Measurements from ENCODE around the gene PRKCH.

Gene PRKCH

DNA sequence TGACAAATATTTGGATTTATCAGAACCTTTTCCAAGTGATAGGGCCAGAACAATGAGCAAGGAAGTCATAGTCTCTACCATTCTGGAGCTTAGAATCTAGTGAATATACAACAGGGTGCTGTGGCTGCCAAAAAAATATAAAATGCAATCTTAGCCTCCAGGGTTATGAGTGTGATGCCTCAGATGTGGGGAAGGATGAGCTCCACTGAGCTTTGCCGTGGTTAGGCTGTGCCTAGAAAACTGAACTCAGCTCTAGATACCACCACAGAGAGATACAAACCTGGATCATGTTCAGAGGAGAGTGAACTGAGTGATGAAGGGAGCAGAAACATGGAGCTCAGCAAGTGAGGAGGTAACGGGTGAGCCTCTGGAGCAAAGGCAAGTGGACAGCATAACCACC, 235.9 kb downstream of the PRKCH start:
- Histone ChIP-seq H3K36me3 (no peaks in the 10 kb centered on the region), H3K4me1 (peaks cover 0 to 23% (median 20%) of the 10 kb centered on the region in 4 donors), H3K9me3 (no peaks in the 10 kb centered on the region), H3K4me3 (no peak overlapping the region), H3K27me3 (no peaks in the 10 kb centered on the region), H3K27ac (no peak overlapping the region)
- TF ChIP-seq, protein P1, sequence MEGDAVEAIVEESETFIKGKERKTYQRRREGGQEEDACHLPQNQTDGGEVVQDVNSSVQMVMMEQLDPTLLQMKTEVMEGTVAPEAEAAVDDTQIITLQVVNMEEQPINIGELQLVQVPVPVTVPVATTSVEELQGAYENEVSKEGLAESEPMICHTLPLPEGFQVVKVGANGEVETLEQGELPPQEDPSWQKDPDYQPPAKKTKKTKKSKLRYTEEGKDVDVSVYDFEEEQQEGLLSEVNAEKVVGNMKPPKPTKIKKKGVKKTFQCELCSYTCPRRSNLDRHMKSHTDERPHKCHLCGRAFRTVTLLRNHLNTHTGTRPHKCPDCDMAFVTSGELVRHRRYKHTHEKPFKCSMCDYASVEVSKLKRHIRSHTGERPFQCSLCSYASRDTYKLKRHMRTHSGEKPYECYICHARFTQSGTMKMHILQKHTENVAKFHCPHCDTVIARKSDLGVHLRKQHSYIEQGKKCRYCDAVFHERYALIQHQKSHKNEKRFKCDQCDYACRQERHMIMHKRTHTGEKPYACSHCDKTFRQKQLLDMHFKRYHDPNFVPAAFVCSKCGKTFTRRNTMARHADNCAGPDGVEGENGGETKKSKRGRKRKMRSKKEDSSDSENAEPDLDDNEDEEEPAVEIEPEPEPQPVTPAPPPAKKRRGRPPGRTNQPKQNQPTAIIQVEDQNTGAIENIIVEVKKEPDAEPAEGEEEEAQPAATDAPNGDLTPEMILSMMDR (IDR thresholded peaks at IDR 0.05): no peak
- intact Hi-C loops (cut with DNase I; ENCODE audit: low total_unique reads): no loop called here
- no peak for DNase-seq

DNA sequence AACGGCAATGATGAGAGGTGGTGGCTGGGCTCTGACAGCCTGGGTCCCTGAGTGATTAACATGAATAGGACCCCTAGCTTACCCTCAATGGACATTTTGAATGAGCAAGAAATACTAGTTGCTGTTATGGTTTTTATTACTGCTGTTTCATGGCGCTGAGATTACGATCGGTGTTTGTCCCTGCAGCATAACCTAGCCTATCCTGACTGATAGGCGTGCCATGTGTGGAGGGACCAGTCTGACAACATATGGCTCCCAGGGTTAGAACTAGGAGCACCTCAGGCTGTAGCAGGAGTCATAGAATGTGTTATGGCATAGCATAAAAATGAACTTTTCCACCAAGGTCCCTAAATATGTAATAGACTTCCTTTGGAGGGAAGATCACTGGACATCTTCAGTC, 236.5 kb downstream of the PRKCH start:
- Histone ChIP-seq H3K9me3 (no peaks in the 10 kb centered on the region), H3K36me3 (no peaks in the 10 kb centered on the region), H3K27ac (no peak overlapping the region), H3K4me1 (peaks cover 0 to 27% (median 24%) of the 10 kb centered on the region in 4 donors), H3K27me3 (no peaks in the 10 kb centered on the region), H3K4me3 (no peak overlapping the region)
- intact Hi-C loops (cut with DNase I; ENCODE audit: low total_unique reads): no loop called here
- TF ChIP-seq, protein P1 (IDR thresholded peaks at IDR 0.05): no peak
- no peak for DNase-seq

DNA sequence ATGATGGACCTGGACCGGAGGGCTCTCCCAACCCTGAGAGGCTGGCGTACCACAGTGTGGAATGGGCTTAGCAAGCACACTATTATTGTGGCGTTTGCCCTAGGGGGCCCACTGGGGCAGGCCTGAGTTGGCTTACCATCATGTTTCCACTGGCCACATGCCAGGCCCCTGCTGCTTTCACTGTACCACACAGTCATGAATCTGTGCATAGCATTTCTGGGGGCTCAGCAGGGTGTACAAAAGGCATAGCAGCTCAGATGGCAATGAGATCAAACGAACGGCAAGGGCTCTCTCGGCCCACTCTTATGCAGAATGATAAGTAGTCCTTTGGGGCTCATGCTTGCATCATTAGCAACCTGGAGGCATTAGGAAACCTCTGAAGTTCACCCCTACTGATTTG, 236.9 kb downstream of the PRKCH start:
- Histone ChIP-seq H3K27ac (no peak overlapping the region), H3K36me3 (no peaks in the 10 kb centered on the region), H3K4me1 (peaks cover 0 to 27% (median 24%) of the 10 kb centered on the region in 4 donors), H3K27me3 (no peaks in the 10 kb centered on the region), H3K4me3 (no peak overlapping the region), H3K9me3 (no peaks in the 10 kb centered on the region)
- TF ChIP-seq, protein P1 (IDR thresholded peaks at IDR 0.05): no peak
- intact Hi-C loops (cut with DNase I; ENCODE audit: low total_unique reads): no loop called here
- no peak for DNase-seq

DNA sequence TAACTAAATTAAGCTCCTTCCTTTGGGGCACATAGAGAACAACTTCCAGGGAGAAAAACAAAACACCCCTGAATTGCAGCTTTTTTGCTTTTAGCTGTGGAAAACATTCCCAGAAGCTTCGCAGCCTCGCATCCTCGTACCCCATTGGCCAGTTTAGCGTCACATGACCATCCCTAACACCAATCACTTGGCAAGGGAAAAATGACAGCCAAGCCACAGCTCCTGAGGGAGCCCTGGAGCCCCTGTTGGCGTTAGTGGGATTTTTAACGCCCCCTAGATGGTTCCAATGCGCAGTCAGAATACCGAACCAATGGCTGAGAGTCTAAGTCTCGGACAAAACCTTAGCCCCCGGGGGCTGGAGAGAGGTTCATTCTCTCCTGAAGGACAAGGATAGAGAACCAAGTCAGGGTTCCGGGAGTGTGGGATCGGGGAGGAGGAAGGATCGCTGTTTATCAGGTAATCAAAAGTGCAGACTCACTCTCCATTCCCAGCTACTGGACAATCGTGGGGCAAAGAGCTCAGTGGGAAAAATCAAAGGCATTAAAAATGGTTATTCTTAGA, 238.3 kb downstream of the PRKCH start:
- Histone ChIP-seq H3K4me3 (no peak overlapping the region), H3K9me3 (no peaks in the 10 kb centered on the region), H3K36me3 (no peaks in the 10 kb centered on the region), H3K27me3 (no peaks in the 10 kb centered on the region), H3K27ac (peak overlapping the region; percentile 77 to 78), H3K4me1 (peaks cover 0 to 33% (median 21%) of the 10 kb centered on the region in 4 donors)
- intact Hi-C loops (cut with DNase I; ENCODE audit: low total_unique reads): no loop called here
- TF ChIP-seq, protein P1 (IDR thresholded peaks at IDR 0.05): no peak
- no peak for DNase-seq

DNA sequence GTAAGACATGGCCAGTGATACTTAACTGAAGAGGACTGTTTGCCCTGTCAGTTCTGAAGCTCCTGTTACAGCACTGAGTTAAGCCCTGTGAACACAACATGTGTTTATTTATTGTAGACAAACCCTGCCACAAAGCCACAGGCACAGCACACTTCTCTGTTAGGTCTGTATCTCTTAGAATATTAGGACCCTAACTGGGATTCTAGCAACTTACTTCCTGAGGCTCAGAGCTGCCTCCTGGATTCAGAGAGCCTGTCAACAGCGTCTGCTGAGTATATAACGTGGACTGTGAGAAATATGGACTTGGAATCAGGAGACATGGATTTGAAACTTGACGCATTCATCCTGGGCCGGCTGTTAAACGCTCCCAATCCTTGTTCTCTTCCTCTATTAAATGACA, 238.9 kb downstream of the PRKCH start:
- no peak for DNase-seq
- intact Hi-C loops (cut with DNase I; ENCODE audit: low total_unique reads): no loop called here
- TF ChIP-seq, protein P1 (IDR thresholded peaks at IDR 0.05): no peak

DNA sequence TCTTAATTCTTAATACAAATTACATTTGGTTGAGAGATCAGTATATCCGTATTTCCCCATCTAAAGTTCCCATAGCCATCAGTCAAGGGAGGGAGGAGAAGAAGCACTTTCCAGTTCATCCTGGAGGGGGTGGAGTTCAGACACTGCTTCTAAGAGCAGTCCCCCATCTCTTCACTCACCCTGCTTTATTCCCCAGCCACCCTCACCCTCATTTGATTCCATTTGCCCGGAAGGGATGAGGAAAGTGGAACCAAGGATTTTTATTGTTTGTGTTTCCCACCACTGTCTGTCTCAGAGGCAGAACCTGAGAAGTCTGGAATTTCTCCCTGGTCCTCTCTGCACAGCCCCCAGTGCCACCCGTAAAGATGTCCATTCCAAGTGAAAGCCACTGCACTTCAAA, 239.7 kb downstream of the PRKCH start:
- TF ChIP-seq, protein P1 (IDR thresholded peaks at IDR 0.05): no peak
- Histone ChIP-seq H3K9me3 (no peaks in the 10 kb centered on the region), H3K27me3 (no peaks in the 10 kb centered on the region), H3K4me1 (peaks cover 0 to 36% (median 22%) of the 10 kb centered on the region in 4 donors), H3K4me3 (no peak overlapping the region), H3K36me3 (no peaks in the 10 kb centered on the region), H3K27ac (peak overlapping the region; percentile 77 to 78)
- intact Hi-C loops (cut with DNase I; ENCODE audit: low total_unique reads): no loop called here
- DNase-seq: no peak

More for the DNA sequence above, 238.9 kb downstream of the PRKCH start:
- peak overlapping the region; percentile 77 to 78 for H3K27ac ChIP-seq
- peaks cover 0 to 36% (median 21%) of the 10 kb centered on the region in 4 donors for H3K4me1 ChIP-seq
- H3K9me3 ChIP-seq: no peaks in the 10 kb centered on the region
- H3K36me3 ChIP-seq: no peaks in the 10 kb centered on the region
- no peaks in the 10 kb centered on the region for H3K27me3 ChIP-seq
- no peak overlapping the region for H3K4me3 ChIP-seq

Measured in tibial artery (tissue), 4 donors.